CD14-positive monocyte (primary cell): ENCODE data around the gene CEP72. TPM values are rescaled to one million over a fixed set of nuclear protein-coding genes. Genes with fewer than 3 reads are reported as not detected.

ENCODE experiments used
- DNase-seq, 3 donors: peaks; one replicate each; pipeline ENCODE4 v3.0.0-alpha.2; 2011 to 2022
- H2AFZ ChIP-seq: 2 replicates; pipeline ENCODE4 v1.6.0; 2012; ENCODE audit warnings: mild to moderate bottlenecking, low read depth, low read length, inconsistent platforms; ENCODE audit not compliant: insufficient read depth, poor library complexity, severe bottlenecking
- H3K27ac ChIP-seq, 2 donors: 1 replicate in 1 of 2; 2 replicates in 1 of 2; pipeline ENCODE4 v1.5.1; 2012 to 2013; ENCODE audit warnings: low read length in 2 of 2, control low read depth in 1 of 2, inconsistent platforms in 1 of 2, low read depth in 1 of 2, mild to moderate bottlenecking in 1 of 2
- H3K27me3 ChIP-seq, 2 donors: one replicate each; pipeline versions ENCODE4 v1.6.0 to v1.6.1; 2011 to 2013; ENCODE audit warnings: low read length in 2 of 2; ENCODE audit not compliant: control insufficient read depth in 2 of 2, insufficient read depth in 2 of 2
- H3K36me3 ChIP-seq, 2 donors: replicated peaks in 1 of 2; 1 replicate in 1 of 2; 2 replicates in 1 of 2; pipeline versions ENCODE4 v1.5.1 to v1.6.1; 2012 to 2013; ENCODE audit warnings: low read length in 2 of 2, control low read depth in 1 of 2, inconsistent platforms in 1 of 2, mild to moderate bottlenecking in 1 of 2; ENCODE audit not compliant: insufficient read depth in 2 of 2, control insufficient read depth in 1 of 2
- H3K4me1 ChIP-seq, 2 donors: 1 replicate in 1 of 2; 2 replicates in 1 of 2; pipeline versions ENCODE4 v1.5.1 to v1.6.1; 2012 to 2013; ENCODE audit warnings: low read length in 2 of 2, control low read depth in 1 of 2, inconsistent platforms in 1 of 2, mild to moderate bottlenecking in 1 of 2, moderate library complexity in 1 of 2; ENCODE audit not compliant: insufficient read depth in 2 of 2, control insufficient read depth in 1 of 2
- H3K4me2 ChIP-seq: replicated peaks from 2 replicates; pipeline ENCODE3; 2012; ENCODE audit warnings: low read length, moderate library complexity, mild to moderate bottlenecking; ENCODE audit not compliant: poor library complexity, severe bottlenecking; ENCODE audit errors: extremely low read depth
- H3K4me3 ChIP-seq, 3 experiments: fragments of 200-600 bp in 1 of 3; sonication (generic) in 1 of 3; replicated peaks in 1 of 3; 1 replicate in 2 of 3; 2 replicates in 1 of 3; pipeline ENCODE4 v1.5.1; 2011 to 2013; ENCODE audit warnings: low read length in 3 of 3, mild to moderate bottlenecking in 3 of 3, control low read depth in 2 of 3, low read depth in 2 of 3, inconsistent platforms in 1 of 3, moderate library complexity in 1 of 3
- H3K79me2 ChIP-seq: 2 replicates; pipeline ENCODE4 v1.6.0; 2012; ENCODE audit warnings: mild to moderate bottlenecking, control low read depth, inconsistent platforms, low read length, moderate library complexity; ENCODE audit not compliant: insufficient read depth
- H3K9ac ChIP-seq: 2 replicates; pipeline ENCODE4 v1.6.0; 2017; ENCODE audit warnings: low read length, mild to moderate bottlenecking; ENCODE audit not compliant: insufficient read depth, poor library complexity, severe bottlenecking
- H3K9me3 ChIP-seq, 2 donors: replicated peaks in 1 of 2; 1 replicate in 1 of 2; 2 replicates in 1 of 2; pipeline versions ENCODE4 v1.5.1 to v1.6.1; 2012 to 2013; ENCODE audit warnings: low read length in 2 of 2, control low read depth in 1 of 2; ENCODE audit not compliant: control insufficient read depth in 1 of 2, insufficient read depth in 1 of 2
- H4K20me1 ChIP-seq: 2 replicates; pipeline ENCODE4 v1.6.0; 2012; ENCODE audit warnings: mild to moderate bottlenecking, low read length, control low read depth, moderate library complexity; ENCODE audit not compliant: insufficient read depth
- H3K27ac Mint-ChIP-seq, 7 donors: one replicate each; pipeline ENCODE4 v1.8.0; 2020; ENCODE audit warnings: mild to moderate bottlenecking in 7 of 7, mixed read lengths in 7 of 7, moderate library complexity in 6 of 7, inconsistent platforms in 2 of 7
- H3K27me3 Mint-ChIP-seq, 3 donors: one replicate each; pipeline ENCODE4 v1.8.0; 2021 to 2022; ENCODE audit warnings: low read depth in 3 of 3, mild to moderate bottlenecking in 3 of 3, mixed read lengths in 3 of 3, moderate library complexity in 3 of 3, inconsistent platforms in 1 of 3
- H3K36me3 Mint-ChIP-seq, 2 donors: one replicate each; pipeline ENCODE4 v1.8.0; 2020; ENCODE audit warnings: mixed read lengths in 2 of 2, inconsistent platforms in 1 of 2, mild to moderate bottlenecking in 1 of 2
- H3K4me1 Mint-ChIP-seq: one replicate; pipeline ENCODE4 v1.8.0; 2020; ENCODE audit warnings: mild to moderate bottlenecking, mixed read lengths
- H3K4me3 Mint-ChIP-seq, 2 donors: one replicate each; pipeline ENCODE4 v1.8.0; 2020; ENCODE audit warnings: mild to moderate bottlenecking in 2 of 2, mixed read lengths in 2 of 2, moderate library complexity in 1 of 2
- H3K9me3 Mint-ChIP-seq, 7 donors: one replicate each; pipeline ENCODE4 v1.8.0; 2020 to 2022; ENCODE audit warnings: mixed read lengths in 7 of 7, mild to moderate bottlenecking in 6 of 7, moderate library complexity in 6 of 7, inconsistent platforms in 2 of 7
- WGBS: methylation state at CpG from one replicate; pipeline ENCODE4 v1.1.5; 2013; ENCODE audit warnings: missing lambda C conversion rate; ENCODE audit not compliant: insufficient coverage; 5-methylcytosine and 5-hydroxymethylcytosine counted together
- intact Hi-C, 2 donors: fragments of 100-400 bp; cut with micrococcal nuclease; formaldehyde crosslinking; loops; one replicate each; pipeline versions ENCODE4 v1.15.0 to v1.15.1; 2023
- polyA plus RNA-seq, 3 donors: library from polyadenylated mRNA; depleted of rRNA in 1 of 3; unstranded in 2 of 3; stranded (reverse) in 1 of 3; fragments of 300-500 nt in 2 of 3; fragments of >200 nt in 1 of 3; fragmentation: Illumina TruSeq in 2 of 3; gene quantifications; 1 replicate in 2 of 3; 2 replicates in 1 of 3; pipeline ENCODE4 v1.2.3, GENCODE V29; 2012 to 2021
- TF ChIP-seq, protein P1 (sequence below): fragments of 200-600 bp; IDR thresholded peaks from one replicate; pipeline ENCODE4 v1.8.0; 2022; ENCODE audit warnings: antibody characterized with exemption, mild to moderate bottlenecking

Gene CEP72
- polyA plus RNA-seq, 3 donors: 0.13 to 2.1 (median 0.24) TPM

GRCh38 chr5:659496-660263 is 47.5 kb downstream of the CEP72 start:
- no peaks in the 10 kb centered on the region for H3K4me1 Mint-ChIP-seq
- Histone ChIP-seq H2AFZ (no peak overlapping the region), H3K27me3 (no peaks in the 10 kb centered on the region), H3K79me2 (no peaks in the 10 kb centered on the region), H3K9ac (no peak overlapping the region), H3K27ac (no peak overlapping the region), H4K20me1 (no peaks in the 10 kb centered on the region), H3K4me3 (no peak overlapping the region), H3K4me2 (no peak overlapping the region), H3K4me1 (no peaks in the 10 kb centered on the region), H3K36me3 (peaks cover 11 to 53% of the 10 kb centered on the region in 2 donors), H3K9me3 (peaks cover 6 to 9% of the 10 kb centered on the region in 2 donors)
- TF ChIP-seq, protein P1, sequence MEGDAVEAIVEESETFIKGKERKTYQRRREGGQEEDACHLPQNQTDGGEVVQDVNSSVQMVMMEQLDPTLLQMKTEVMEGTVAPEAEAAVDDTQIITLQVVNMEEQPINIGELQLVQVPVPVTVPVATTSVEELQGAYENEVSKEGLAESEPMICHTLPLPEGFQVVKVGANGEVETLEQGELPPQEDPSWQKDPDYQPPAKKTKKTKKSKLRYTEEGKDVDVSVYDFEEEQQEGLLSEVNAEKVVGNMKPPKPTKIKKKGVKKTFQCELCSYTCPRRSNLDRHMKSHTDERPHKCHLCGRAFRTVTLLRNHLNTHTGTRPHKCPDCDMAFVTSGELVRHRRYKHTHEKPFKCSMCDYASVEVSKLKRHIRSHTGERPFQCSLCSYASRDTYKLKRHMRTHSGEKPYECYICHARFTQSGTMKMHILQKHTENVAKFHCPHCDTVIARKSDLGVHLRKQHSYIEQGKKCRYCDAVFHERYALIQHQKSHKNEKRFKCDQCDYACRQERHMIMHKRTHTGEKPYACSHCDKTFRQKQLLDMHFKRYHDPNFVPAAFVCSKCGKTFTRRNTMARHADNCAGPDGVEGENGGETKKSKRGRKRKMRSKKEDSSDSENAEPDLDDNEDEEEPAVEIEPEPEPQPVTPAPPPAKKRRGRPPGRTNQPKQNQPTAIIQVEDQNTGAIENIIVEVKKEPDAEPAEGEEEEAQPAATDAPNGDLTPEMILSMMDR: no peak
- 93% methylated on average over 6 of the region's 16 CpGs for WGBS
- no peak overlapping the region for H3K4me3 Mint-ChIP-seq
- H3K36me3 Mint-ChIP-seq: peaks cover 50 to 73% of the 10 kb centered on the region in 2 donors
- no peak overlapping the region for H3K27ac Mint-ChIP-seq
- peaks cover 3 to 31% (median 12%) of the 10 kb centered on the region in 7 donors for H3K9me3 Mint-ChIP-seq
- H3K27me3 Mint-ChIP-seq: peaks cover 0 to 1% (median 0%) of the 10 kb centered on the region in 3 donors
- no peak for DNase-seq
- intact Hi-C loops: loop anchor here in 1 of 2 donors (10.0 kb wide), 1 partner anchor 245 kb away; no protein-coding TSS in a partner anchor

DNA sequence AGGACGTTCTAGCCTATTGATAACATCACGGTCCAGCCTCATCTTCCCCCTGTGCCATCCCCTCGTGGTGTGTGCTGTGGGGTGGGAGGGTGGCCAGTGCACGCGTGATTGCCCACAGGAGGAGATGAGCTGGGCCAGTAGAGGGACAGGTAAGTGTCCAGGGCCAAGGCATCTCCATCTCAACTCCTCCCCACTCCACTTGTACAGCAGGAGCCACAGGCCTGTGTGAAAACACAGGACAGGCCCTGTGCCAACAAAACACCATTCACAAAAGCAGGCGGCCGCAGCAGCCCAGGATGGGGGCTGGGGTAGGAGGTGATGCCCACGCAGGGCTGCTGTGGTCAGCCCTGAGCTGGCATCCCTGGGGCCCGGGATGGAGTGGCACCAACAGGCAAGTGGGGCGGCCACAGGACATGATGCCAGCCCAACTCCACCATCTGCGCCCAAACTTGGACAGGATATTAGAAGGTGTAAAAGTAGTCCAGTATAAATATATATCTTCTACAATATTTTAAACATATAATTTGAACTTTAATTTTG is 48.4 kb downstream of the CEP72 start:
- no peak overlapping the region for H3K9ac ChIP-seq
- peaks cover 6 to 9% of the 10 kb centered on the region in 2 donors for H3K9me3 ChIP-seq
- H3K27me3 ChIP-seq: no peaks in the 10 kb centered on the region
- Mint-ChIP-seq H3K9me3 (peaks cover 3 to 33% (median 12%) of the 10 kb centered on the region in 7 donors), H3K36me3 (peaks cover 48 to 67% of the 10 kb centered on the region in 2 donors), H3K4me1 (no peaks in the 10 kb centered on the region), H3K4me3 (no peak overlapping the region), H3K27me3 (peaks cover 0 to 1% (median 0%) of the 10 kb centered on the region in 3 donors), H3K27ac (no peak overlapping the region)
- no peaks in the 10 kb centered on the region for H4K20me1 ChIP-seq
- H3K27ac ChIP-seq: no peak overlapping the region
- peaks cover 11 to 53% of the 10 kb centered on the region in 2 donors for H3K36me3 ChIP-seq
- H2AFZ ChIP-seq: no peak overlapping the region
- WGBS: no CpG with 5 or more reads among the region's 11 CpGs
- H3K4me3 ChIP-seq: no peak overlapping the region
- intact Hi-C loops: loop anchor here in 1 of 2 donors (10.0 kb wide), 1 partner anchor 244 kb away; no protein-coding TSS in a partner anchor
- no peak for DNase-seq
- TF ChIP-seq, protein P1: no peak
- no peaks in the 10 kb centered on the region for H3K4me1 ChIP-seq
- no peak overlapping the region for H3K4me2 ChIP-seq
- no peaks in the 10 kb centered on the region for H3K79me2 ChIP-seq
